ENCODE measurements around the gene MAP10.

DNA sequence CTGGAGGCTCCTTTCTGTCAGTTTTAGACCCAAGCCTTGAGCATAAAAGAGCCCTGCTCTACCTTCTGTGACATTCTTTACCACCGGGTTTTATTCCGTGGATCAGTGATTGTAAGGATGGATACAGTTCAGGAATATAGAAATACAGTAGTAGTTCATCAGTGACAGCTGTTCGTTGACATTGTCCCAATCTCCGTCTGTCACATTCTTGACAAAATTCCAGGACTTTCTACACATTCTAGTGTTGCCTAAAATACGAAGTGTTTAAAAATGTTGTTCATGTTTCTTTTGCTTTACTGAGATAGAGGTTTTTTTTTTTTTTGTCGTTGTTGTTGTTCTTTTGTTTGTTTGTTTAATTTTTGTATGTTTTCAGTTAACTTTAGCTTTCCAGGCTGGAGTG is 29.9 kb downstream of the MAP10 start:
- TF ChIP-seq, protein P1, sequence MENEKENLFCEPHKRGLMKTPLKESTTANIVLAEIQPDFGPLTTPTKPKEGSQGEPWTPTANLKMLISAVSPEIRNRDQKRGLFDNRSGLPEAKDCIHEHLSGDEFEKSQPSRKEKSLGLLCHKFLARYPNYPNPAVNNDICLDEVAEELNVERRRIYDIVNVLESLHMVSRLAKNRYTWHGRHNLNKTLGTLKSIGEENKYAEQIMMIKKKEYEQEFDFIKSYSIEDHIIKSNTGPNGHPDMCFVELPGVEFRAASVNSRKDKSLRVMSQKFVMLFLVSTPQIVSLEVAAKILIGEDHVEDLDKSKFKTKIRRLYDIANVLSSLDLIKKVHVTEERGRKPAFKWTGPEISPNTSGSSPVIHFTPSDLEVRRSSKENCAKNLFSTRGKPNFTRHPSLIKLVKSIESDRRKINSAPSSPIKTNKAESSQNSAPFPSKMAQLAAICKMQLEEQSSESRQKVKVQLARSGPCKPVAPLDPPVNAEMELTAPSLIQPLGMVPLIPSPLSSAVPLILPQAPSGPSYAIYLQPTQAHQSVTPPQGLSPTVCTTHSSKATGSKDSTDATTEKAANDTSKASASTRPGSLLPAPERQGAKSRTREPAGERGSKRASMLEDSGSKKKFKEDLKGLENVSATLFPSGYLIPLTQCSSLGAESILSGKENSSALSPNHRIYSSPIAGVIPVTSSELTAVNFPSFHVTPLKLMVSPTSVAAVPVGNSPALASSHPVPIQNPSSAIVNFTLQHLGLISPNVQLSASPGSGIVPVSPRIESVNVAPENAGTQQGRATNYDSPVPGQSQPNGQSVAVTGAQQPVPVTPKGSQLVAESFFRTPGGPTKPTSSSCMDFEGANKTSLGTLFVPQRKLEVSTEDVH (IDR thresholded peaks at IDR 0.05; ENCODE audit: low read depth, partially characterized antibody) = no peak
- TF ChIP-seq, protein P2, sequence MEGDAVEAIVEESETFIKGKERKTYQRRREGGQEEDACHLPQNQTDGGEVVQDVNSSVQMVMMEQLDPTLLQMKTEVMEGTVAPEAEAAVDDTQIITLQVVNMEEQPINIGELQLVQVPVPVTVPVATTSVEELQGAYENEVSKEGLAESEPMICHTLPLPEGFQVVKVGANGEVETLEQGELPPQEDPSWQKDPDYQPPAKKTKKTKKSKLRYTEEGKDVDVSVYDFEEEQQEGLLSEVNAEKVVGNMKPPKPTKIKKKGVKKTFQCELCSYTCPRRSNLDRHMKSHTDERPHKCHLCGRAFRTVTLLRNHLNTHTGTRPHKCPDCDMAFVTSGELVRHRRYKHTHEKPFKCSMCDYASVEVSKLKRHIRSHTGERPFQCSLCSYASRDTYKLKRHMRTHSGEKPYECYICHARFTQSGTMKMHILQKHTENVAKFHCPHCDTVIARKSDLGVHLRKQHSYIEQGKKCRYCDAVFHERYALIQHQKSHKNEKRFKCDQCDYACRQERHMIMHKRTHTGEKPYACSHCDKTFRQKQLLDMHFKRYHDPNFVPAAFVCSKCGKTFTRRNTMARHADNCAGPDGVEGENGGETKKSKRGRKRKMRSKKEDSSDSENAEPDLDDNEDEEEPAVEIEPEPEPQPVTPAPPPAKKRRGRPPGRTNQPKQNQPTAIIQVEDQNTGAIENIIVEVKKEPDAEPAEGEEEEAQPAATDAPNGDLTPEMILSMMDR (IDR thresholded peaks at IDR 0.05 in 2 of 3, conservative IDR thresholded peaks at IDR 0.05 in 1 of 3; ENCODE audit: control insufficient read depth in 2 of 3, extremely low read depth in 1 of 3, insufficient read depth in 1 of 3, low read depth in 3 of 3, low read length in 3 of 3) = no peak

Data from GM12878 (cell line).